IPS-18c (cell line): Measurements from ENCODE around the gene KHDC3L.

ENCODE experiments used
- H3K4me3 ChIP-seq: 2 replicates; pipeline ENCODE4 v1.7.0; 2013; ENCODE audit warnings: low read depth, mild to moderate bottlenecking, low read length, moderate library complexity; ENCODE audit not compliant: insufficient read depth
- H3K9me3 ChIP-seq: one replicate; pipeline ENCODE4 v1.6.1; 2013; ENCODE audit warnings: mild to moderate bottlenecking, low read length, moderate library complexity; ENCODE audit not compliant: control insufficient read depth, insufficient read depth

KHDC3L gene

GRCh38 chr6:73395875-73396274, 33.4 kb downstream of the KHDC3L start:
- H3K4me3 ChIP-seq, result no peak overlapping the region
- no peaks in the 10 kb centered on the region for H3K9me3 ChIP-seq

DNA sequence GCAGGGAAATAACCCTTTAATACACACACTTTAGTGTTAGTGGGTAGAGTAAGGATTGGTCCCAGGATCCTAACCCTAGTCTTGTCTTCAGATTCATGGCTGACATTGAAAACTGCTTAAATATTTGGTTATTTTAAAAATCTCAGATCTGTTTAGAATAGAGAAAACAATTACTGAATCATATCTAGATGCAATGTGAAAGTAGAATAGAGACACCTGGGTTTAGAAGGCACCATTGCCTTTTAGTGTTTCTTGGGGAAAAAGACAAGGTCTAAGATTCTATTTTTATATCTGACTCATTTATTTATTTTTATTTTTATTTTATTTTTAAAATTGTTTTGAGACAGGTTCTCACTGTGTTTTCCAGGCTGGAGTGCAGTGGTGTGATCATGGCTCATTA, 38.2 kb downstream of the KHDC3L start:
- H3K9me3 ChIP-seq, result no peaks in the 10 kb centered on the region
- no peak overlapping the region for H3K4me3 ChIP-seq

- H3K9me3 ChIP-seq, result no peaks in the 10 kb centered on the region
These were observed 46.9 kb downstream of the KHDC3L start for GRCh38 chr6:73409395-73409794.

GRCh38 chr6:73413102-73413501, 50.6 kb downstream of the KHDC3L start:
- Histone ChIP-seq H3K9me3 (no peaks in the 10 kb centered on the region), H3K4me3 (no peak overlapping the region)

More at GRCh38 chr6:73409395-73409794, 46.9 kb downstream of the KHDC3L start:
- H3K4me3 ChIP-seq, result no peak overlapping the region
